ENCODE results near the gene CA10.

DNA sequence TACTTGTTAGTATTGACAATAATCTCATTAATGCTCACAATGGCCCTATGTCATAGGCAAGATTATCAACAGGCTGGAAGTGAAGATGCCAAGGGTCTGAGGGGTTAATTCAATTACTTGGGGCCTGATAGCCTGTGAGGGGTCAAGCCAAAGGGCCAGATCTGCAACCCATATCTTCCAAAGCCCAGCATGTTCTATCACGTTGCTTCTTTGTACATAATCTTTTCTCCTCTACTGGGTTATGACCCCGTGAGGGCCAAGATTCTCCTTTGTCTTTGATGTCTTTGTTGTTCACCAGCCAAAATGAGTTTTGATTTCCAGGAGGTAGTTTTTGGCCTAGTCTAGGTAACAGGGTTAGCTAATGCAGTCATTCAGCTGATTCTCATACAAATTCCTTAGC lies 551.0 kb downstream of the CA10 start:
- no peak for TF ChIP-seq EZH2phosphoT487 (IDR thresholded peaks at IDR 0.05; ENCODE audit: insufficient read depth, low read depth)
- TF ChIP-seq EZH2 (IDR thresholded peaks at IDR 0.05; ENCODE audit: insufficient read depth, poor library complexity, severe bottlenecking): no peak
